Choroid plexus epithelial cell (primary cell): ENCODE results near the gene PCMT1.
A peak's percentile ranks its signal among the peaks of the same experiment; 100 is the strongest.

Source experiments
- DNase-seq: peaks from one replicate; pipeline ENCODE4 v3.0.0-alpha.2; 2010; ENCODE audit warnings: low read depth
- H3K4me3 ChIP-seq: 2 replicates; pipeline ENCODE4 v1.5.1; 2011; ENCODE audit warnings: low read depth, mild to moderate bottlenecking, control low read depth, low read length, moderate library complexity
- TF ChIP-seq, protein P1 (sequence below): conservative IDR thresholded peaks from 2 replicates; pipeline ENCODE4 v1.5.1; 2011; ENCODE audit warnings: low read depth, mild to moderate bottlenecking, control low read depth, inconsistent platforms, low read length, moderate library complexity

The PCMT1 gene

DNA sequence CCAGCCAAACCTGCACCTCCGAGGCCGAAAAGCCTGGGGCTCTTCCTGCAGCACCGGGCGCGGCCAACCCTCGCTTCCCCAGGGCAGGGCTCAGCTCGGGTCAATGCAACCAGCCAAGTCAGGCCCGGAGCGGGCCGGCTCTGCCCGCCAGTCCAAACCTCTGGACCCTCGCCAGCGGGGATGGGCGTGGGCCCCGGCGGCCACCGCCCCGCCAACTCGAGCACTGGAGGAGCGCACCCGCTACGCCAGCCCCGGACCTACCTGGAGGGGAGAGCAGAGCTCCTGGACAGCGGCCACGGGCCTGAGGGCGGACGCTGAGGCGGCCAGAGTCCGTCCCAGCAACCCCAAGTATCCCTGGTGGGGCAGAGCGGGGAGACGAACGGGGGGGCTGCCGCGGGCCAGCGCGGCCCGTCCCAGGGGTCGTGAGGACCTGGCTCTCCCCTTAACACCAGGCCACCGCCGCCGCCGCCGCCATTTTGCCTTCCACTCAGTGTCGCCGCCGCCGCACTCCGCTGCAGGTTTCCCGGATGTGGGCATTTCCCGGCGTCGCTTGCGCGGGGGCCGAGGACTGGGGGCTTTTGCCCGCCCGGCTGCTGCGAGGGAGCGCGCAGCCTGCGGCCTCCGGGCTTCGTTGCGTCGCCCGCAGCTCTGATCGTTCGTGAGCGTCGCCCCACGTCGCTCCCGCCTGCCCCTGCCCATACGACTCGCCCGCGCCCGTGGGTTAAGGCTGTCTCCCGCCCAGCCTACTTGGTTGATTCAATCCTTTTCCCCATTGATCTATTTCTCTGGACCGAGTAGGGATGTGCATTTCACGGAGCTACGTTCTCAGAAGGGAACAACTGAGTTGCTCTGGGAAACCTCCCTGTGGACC lies 31.7 kb upstream of the PCMT1 start, which contains the start of gene LATS1:
LATS1 (minus strand) TSS at position 514 of the 871 bp plus-strand sequence. CDS start 15,975 bp downstream, outside the sequence.
- H3K4me3 ChIP-seq: peak within 1 kb of the TSS; percentile 97
- TF ChIP-seq, protein P1, sequence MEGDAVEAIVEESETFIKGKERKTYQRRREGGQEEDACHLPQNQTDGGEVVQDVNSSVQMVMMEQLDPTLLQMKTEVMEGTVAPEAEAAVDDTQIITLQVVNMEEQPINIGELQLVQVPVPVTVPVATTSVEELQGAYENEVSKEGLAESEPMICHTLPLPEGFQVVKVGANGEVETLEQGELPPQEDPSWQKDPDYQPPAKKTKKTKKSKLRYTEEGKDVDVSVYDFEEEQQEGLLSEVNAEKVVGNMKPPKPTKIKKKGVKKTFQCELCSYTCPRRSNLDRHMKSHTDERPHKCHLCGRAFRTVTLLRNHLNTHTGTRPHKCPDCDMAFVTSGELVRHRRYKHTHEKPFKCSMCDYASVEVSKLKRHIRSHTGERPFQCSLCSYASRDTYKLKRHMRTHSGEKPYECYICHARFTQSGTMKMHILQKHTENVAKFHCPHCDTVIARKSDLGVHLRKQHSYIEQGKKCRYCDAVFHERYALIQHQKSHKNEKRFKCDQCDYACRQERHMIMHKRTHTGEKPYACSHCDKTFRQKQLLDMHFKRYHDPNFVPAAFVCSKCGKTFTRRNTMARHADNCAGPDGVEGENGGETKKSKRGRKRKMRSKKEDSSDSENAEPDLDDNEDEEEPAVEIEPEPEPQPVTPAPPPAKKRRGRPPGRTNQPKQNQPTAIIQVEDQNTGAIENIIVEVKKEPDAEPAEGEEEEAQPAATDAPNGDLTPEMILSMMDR: no peak
- peak; percentile 74 for DNase-seq

DNA sequence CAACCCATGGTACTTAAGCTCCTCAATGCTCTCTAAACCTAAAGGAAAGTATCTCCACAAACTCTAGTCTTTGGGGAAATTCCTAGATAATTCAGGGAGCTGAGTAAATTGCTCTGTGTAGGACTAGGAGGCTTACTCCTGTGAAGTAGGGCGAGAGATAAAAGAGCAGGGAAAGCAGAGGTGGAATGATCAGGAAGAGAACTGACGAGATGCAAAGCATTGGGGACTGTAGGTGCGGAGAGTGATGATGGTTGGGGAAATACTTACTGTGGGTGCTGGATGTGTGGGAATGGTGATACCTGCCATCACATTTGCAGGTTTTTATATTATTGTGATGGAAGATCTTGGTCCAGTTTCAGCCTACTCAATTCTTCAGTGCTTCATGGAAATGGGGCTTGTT lies 30.0 kb upstream of the PCMT1 start:
- H3K4me3 ChIP-seq: no peak overlapping the region
- DNase-seq: no peak
- TF ChIP-seq, protein P1: no peak

DNA sequence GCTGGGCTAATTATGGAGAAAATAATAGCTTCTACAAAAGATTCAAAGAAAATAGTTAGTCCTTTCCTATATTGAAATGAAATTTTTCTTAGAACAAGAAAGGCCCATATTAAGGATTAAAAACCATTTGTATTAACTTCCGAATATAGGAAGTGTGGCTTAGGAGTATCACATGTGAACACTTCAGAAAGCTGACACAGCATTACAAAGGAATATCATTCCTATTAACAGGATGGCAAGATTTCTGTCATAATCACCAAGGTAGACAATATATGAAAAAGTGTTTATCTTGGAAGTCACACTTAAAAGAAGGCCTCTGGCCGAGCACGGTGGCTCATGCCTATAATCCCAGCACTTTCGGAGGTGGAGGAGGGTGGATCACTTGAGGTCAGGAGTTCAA lies 26.3 kb upstream of the PCMT1 start:
- TF ChIP-seq, protein P1: no peak
- DNase-seq: no peak
- no peak overlapping the region for H3K4me3 ChIP-seq

DNA sequence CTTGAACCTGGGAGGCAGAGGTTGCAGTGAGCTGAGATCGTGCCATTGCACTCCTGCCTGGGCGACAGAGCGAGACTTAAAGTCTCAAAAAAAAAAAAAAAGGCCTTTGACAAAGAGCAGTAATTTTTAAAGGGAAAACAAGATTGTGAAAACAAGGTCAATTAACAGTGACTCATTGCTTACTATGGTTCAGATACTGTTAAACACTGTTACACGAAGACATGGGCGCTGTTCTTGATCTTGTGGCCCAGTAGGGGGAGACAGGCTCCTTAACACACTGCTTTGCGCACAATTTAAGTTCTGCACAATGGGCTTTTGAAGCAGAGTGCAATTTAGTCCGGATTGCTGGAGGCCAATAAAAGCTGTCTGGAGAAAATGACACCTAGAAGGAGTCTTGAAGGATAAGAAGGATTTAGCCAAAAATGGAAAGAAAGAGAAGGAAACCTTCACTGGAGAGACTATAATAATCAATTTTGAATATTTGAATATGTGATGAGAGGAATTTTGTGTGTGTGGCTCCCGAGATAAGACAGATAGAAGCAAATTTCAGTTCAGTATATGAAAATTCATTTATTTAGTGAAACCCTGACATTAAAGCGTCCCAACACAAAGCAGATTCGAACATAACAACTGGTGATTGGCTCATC lies 25.6 kb upstream of the PCMT1 start:
- peak; percentile 91 for DNase-seq
- no peak overlapping the region for H3K4me3 ChIP-seq
- TF ChIP-seq, protein P1: peak; percentile 96

DNA sequence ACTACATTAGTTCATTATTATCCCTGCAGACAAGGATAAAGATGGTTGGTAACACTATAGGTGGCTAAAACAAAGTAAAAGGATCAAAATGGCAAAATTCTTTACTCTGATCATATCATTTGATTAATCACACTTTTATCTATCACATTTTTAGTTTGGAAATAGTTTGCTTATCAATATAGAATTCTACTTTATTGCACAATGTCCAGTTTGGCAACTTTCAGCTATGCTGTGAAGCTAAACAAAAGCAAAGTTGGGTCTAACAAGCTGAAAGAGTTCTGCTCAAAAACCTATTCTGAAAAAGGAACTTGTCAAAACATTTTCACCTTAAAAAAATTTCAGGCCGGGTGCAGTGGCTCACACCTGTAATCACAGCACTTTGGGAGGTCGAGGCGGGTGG lies 23.8 kb upstream of the PCMT1 start:
- no peak overlapping the region for H3K4me3 ChIP-seq
- TF ChIP-seq, protein P1: no peak
- no peak for DNase-seq

DNA sequence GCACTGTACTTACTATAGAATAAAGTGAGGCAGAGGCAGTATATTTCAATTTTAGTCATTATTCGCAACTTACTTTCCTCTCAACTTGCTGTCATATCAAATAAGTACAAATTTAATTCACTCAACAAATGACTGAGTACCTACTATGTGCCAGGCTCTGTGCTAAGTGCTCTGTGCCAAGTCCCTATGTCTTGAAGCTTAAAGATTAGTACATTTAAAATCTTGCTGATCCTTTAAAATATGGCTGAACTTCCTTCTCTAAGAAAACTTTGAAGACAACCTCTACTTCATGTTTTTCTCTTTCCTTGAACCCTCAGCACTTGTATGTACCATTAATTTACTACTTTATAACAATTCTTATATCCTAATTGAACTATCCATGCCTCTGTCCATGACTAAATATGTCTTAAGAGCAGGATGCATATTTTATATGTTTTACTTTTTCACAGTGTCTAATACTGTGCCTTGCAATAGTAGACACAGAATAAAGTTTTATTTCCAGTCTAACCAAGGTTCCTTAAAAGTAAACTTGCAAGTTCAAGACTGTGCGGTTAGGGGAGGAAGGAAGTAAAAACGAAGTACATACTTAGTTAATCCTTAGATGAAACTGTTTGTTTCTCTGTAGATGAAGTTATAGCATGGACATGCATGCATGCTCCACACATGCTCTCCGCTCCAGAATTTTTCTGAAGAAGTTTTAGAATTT lies 21.6 kb upstream of the PCMT1 start:
- no peak overlapping the region for H3K4me3 ChIP-seq
- TF ChIP-seq, protein P1: no peak
- no peak for DNase-seq
